ENCODE results near the gene IQCC. TPM values are rescaled to one million over a fixed set of nuclear protein-coding genes. Genes with fewer than 3 reads are reported as not detected.

The IQCC gene
- total RNA-seq, 6 experiments from 2014 or later = 0.27 to 0.87 (median 0.41) TPM

GRCh38 chr1:32192220-32192948, 13.1 kb upstream of the IQCC start:
- H3K4me1 ChIP-seq = no peaks in the 10 kb centered on the region
- intact Hi-C loops (cut with DNase I) = no loop called here
- no peak overlapping the region for H3K27ac ChIP-seq
- H3K27me3 ChIP-seq = no peaks in the 10 kb centered on the region
- DNase-seq (no peak), ATAC-seq (no peak)
- 71% methylated on average over 4 of the region's 8 CpGs for WGBS (ENCODE audit: insufficient coverage, low coverage, low lambda C conversion rate, missing lambda C conversion rate)
- TF ChIP-seq POLR2A (IDR thresholded peaks at IDR 0.05) = no peak
- H3K4me3 ChIP-seq = no peak overlapping the region
- peaks cover 38 to 96% (median 68%) of the 10 kb centered on the region in 4 donors for H3K36me3 ChIP-seq
- no peaks in the 10 kb centered on the region for H3K9me3 ChIP-seq

- ATAC-seq (no peak), DNase-seq (no peak)
- no peaks in the 10 kb centered on the region for H3K27me3 ChIP-seq
- intact Hi-C loops (cut with DNase I) = no loop called here
- no peak for TF ChIP-seq CTCF (IDR thresholded peaks at IDR 0.05)
- TF ChIP-seq POLR2A (IDR thresholded peaks at IDR 0.05) = no peak
- no peak overlapping the region for H3K27ac ChIP-seq
- H3K4me1 ChIP-seq = peaks cover 0 to 6% (median 3%) of the 10 kb centered on the region in 4 donors
- WGBS (ENCODE audit: insufficient coverage, low coverage, low lambda C conversion rate, missing lambda C conversion rate) = 100% methylated on average over 1 of the region's 6 CpGs
- peaks cover 30 to 70% (median 49%) of the 10 kb centered on the region in 4 donors for H3K36me3 ChIP-seq
- no peak overlapping the region for H3K4me3 ChIP-seq
- no peaks in the 10 kb centered on the region for H3K9me3 ChIP-seq
Measured at GRCh38 chr1:32194984-32195383, 10.5 kb upstream of the IQCC start.

GRCh38 chr1:32195531-32195930, 9.9 kb upstream of the IQCC start:
- H3K27me3 ChIP-seq = no peaks in the 10 kb centered on the region
- no peak overlapping the region for H3K4me3 ChIP-seq
- DNase-seq (no peak), ATAC-seq (no peak)
- H3K9me3 ChIP-seq = no peaks in the 10 kb centered on the region
- WGBS (ENCODE audit: insufficient coverage, low coverage, low lambda C conversion rate, missing lambda C conversion rate) = no CpG with 5 or more reads among the region's 3 CpGs
- peaks cover 24 to 65% (median 45%) of the 10 kb centered on the region in 4 donors for H3K36me3 ChIP-seq
- TF ChIP-seq CTCF (IDR thresholded peaks at IDR 0.05) (no peak), POLR2A (IDR thresholded peaks at IDR 0.05) (no peak)
- no peak overlapping the region for H3K27ac ChIP-seq
- intact Hi-C loops (cut with DNase I) = no loop called here
- H3K4me1 ChIP-seq = peaks cover 0 to 12% (median 6%) of the 10 kb centered on the region in 4 donors

- DNase-seq (no peak), ATAC-seq (no peak)
- TF ChIP-seq CTCF (IDR thresholded peaks at IDR 0.05) = no peak
- no peak for TF ChIP-seq POLR2A (IDR thresholded peaks at IDR 0.05)
- Histone ChIP-seq H3K4me1 (peaks cover 0 to 17% (median 7%) of the 10 kb centered on the region in 4 donors), H3K9me3 (no peaks in the 10 kb centered on the region), H3K27ac (no peak overlapping the region), H3K36me3 (peaks cover 23 to 58% (median 38%) of the 10 kb centered on the region in 4 donors), H3K27me3 (no peaks in the 10 kb centered on the region), H3K4me3 (no peak overlapping the region)
- intact Hi-C loops (cut with DNase I) = no loop called here
Measured at GRCh38 chr1:32195972-32196823, 9.3 kb upstream of the IQCC start.

- Histone ChIP-seq H3K27me3 (no peaks in the 10 kb centered on the region), H3K36me3 (peaks cover 17 to 49% (median 32%) of the 10 kb centered on the region in 4 donors), H3K27ac (no peak overlapping the region), H3K4me1 (peaks cover 0 to 17% (median 7%) of the 10 kb centered on the region in 4 donors), H3K9me3 (no peaks in the 10 kb centered on the region), H3K4me3 (no peak overlapping the region)
- ATAC-seq = no peak
- no peak for DNase-seq
- intact Hi-C loops (cut with DNase I) = no loop called here
- TF ChIP-seq POLR2A (IDR thresholded peaks at IDR 0.05) (no peak), CTCF (IDR thresholded peaks at IDR 0.05) (no peak)
- WGBS (ENCODE audit: insufficient coverage, low coverage, low lambda C conversion rate, missing lambda C conversion rate) = no CpG with 5 or more reads among the region's 1 CpG
Measured at GRCh38 chr1:32197074-32197473, 8.4 kb upstream of the IQCC start.

Data from right lobe of liver (tissue), 6 donors.